GM18867 (cell line): Measurements from ENCODE around the gene MYO7A.

Experiments used
- ATAC-seq: cut with Tn5 transposase; IDR thresholded peaks from one replicate; pipeline ENCODE4 v1.9.1; 2021; ENCODE audit warnings: mild to moderate bottlenecking, moderate library complexity; ENCODE audit not compliant: unreplicated experiment

The MYO7A gene

GRCh38 chr11:77211594-77212251, 83.7 kb downstream of the MYO7A start:
- no peak for ATAC-seq

DNA sequence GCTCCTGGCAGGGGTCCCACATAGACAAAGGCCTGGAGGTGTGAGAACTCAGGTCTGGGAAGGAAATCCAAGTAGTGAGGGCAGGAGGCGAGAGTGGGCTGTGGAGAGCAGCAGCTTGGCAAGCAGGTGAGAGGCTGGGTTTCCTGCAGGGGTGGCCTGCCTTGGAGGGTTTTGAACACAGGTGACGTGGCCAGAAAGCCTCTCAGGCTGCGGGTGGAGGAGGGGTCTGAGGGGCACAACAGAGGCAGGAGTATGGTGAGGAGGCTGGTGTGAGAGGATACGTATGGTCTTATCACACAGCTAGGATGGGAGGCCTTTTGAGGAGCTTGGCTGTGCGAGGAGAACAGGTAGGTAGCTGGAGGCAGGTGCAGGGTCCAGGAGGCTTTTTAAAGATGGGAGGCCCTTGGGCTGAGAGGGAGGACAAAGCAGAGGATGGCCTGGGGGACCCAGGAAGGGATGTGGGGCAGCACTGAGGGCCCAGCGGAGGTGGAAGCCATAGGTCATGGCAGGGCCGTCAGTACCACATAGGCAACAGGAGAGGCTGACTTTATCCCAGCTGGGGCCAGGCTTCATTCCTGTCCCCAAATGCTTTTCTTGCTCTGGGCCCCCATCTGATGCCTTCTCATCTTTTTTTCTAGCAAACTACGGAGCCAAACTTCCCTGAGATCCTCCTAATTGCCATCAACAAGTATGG, 84.4 kb downstream of the MYO7A start:
- no peak for ATAC-seq

DNA sequence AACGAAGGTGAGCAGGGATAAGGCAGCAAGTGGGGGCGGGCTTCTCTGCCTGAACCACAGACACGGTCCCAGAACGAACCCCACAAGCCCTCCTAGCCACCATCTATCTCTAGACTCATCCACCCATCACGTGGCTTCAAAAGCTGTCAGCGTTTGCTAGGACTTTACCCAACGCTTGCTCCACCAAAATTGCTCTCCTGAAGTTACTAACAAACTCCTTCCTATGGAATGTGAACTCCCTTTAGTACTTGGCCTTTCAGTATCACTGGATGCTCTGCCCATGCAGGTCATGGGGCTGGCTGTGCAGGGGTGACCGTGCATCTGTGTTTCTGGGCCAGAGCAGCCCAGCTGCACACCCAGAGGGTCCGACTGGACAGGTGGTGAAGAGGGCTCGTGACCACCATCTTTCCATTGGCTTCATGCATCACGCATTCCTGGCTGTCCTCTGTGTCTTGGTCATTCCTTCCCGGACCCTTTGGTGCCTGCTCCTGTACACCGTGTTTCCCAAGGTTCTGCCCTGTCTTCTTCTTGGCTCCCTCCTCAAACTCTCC, 85.1 kb downstream of the MYO7A start:
- no peak for ATAC-seq

DNA sequence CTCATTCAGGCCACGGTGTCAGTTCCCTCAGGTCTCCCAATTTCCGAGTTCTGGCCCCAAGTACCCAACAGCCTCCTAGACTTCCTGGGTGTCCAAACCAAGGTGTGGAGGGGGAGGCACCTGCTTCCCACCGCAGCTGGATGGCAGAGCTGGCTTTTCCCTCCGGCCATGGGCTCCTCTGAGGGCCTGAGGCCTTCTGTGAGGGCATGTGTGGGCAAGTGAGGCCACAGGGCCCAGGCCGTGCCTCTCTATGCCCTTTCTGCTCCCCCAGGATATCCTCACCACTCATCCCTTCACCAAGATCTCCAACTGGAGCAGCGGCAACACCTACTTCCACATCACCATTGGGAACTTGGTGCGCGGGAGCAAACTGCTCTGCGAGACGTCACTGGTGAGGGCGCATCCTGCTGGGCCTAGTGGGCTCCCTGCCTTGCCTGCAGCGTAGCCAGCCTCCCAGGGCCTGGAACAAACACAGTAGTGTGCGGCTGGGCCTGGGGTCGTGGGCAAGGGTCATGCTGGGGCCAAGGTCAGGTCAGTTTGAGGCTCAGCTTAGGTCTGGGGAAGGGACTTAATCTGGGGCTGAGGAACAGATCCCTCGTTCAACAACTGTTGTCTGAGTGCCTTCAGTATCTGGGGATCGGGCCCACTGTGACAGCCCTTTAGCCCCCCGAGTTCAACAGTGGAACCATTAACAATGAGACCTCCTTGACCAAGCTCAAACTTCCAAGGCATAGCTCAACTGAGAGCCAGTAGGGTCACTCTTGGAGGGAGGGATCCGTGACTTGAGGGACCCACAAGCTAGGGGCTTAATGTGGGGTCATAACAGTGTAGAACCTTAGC, 85.8 kb downstream of the MYO7A start:
- ATAC-seq: no peak

- ATAC-seq: no peak
These were observed 86.5 kb downstream of the MYO7A start for GRCh38 chr11:77214557-77214956.

GRCh38 chr11:77215106-77215505, 87.1 kb downstream of the MYO7A start:
- no peak for ATAC-seq

DNA sequence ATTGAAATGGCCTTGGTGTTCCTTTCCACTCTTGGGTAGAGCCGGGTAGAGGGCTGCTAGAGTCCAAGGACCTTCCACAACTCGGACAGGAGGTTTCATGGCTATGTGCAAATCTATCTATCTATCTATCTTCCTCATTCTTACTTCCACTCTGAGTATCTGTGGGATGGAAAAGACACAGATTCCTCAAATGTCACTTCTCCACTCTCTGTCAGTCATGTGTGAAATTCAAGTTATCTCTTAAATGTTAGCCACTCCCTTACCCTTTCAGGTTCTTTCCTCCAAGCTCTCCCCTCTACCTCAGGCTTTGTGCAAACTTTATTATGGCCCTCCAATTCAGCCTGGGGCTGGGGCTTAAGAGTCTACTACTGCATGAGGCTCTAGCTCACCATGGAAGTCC, 89.1 kb downstream of the MYO7A start:
- no peak for ATAC-seq

DNA sequence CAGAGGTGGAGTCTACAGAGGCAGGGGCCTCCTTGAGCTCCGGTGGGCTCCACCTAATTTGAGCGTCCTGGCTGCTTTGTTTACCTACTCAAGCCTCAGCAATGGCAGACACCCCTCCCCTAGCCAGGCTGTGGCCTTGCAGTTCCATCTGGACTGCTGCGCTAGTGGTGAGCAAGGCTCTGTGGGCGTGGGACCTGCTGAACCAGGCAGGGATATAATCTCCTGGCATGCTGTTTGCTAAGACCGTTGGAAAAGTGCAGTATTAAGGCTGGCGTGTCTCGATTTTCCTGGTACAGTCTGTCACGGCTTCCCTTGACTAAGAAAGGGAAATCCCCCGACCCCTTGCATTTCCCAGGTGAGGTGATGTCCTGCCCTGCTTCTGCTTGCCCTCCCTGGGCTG, 95.8 kb downstream of the MYO7A start:
- no peak for ATAC-seq

GRCh38 chr11:77230878-77231605, 103.0 kb downstream of the MYO7A start:
- no peak for ATAC-seq

- ATAC-seq: no peak
These were observed 103.8 kb downstream of the MYO7A start for GRCh38 chr11:77231800-77232199.

DNA sequence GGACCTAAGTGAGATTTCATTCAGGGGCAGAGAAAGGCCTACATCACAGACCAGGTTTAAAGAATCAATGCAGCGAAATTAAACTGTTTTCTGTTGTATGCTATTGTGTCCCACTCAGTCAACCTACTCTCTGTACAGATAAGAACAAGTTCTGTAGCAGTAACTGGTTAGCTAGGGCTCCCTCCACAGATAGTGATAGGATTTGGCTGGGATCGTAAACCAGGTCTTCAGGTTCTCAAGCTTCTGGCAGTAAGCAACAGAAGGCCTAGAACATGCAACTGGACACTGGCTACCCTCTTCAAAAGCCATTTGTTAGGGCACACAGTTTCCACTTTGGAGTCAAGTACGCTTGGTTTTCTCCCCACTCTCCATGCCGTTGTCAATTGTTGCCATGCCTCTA, 104.2 kb downstream of the MYO7A start:
- ATAC-seq: no peak

DNA sequence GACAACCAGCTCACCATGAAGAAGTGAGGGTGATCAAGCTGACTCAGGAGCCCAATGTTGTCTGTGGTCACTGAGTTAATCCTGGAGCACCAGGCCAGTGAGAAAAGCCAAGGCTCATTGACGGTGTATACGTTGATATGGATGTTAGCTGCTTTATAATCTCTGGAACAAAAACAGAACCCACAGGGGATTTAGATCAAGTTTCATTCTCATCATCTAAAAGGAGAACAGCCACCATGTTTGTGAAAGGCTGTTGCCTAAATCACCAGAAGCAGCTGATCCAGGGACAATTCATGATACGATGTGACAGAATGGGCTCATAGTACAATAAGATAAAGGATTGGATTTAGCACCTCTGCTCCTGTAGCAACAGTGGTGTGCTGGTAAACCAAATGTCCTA, 105.0 kb downstream of the MYO7A start:
- no peak for ATAC-seq

- ATAC-seq: no peak
These were observed 108.9 kb downstream of the MYO7A start for GRCh38 chr11:77236901-77237300.

DNA sequence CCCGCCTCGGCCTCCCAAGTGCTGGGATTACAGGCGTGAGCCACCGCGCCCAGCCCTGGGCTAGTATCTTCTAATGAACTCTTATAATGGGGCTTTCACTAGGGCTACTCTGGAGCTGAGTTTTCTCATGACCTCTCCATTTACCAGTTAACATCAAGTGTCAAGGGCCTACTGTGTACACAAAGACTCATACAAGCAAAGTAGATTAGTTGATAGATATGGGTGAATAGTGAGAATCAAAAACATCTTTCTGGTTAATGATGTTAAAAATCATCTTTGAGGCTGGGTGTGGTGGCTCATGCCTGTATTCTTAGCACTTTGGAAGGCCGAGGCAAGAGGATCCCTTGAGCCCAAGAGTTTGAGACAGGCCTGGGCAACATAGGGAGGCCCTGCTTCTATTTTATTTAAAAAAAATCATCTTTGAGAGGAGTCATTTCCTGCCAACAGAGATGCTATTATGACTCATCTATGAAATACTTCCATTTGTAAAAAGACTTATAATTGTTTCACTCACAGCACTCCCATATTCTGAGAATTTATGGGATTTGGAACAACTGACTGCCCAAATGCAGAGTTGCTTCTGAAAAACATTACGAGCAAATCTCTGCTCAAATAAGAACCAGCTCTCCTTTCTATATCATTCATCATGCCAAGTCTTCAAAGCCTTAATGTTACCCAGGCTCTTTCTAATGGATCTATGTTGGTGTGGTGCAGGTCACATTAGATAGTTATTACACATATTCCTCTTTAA, 116.4 kb downstream of the MYO7A start:
- ATAC-seq: no peak

DNA sequence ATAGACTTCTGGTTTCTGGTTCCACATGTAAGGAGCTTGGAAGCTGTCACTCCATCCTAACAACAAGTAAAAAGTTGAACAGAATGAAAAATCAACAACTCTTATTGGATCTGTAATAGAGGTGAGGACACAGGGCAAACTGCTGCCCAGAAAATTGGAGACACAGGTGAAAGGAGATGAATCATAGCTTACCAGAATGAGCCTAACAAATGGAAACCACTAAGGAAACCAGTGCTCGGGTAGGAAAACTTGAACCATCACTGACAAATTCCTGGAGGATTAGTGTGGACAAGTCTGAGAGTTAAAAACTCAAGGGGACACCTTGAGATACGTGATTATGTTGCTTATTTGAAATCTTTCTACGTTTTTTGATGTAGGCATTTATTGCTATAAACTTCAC, 121.4 kb downstream of the MYO7A start:
- ATAC-seq: no peak

DNA sequence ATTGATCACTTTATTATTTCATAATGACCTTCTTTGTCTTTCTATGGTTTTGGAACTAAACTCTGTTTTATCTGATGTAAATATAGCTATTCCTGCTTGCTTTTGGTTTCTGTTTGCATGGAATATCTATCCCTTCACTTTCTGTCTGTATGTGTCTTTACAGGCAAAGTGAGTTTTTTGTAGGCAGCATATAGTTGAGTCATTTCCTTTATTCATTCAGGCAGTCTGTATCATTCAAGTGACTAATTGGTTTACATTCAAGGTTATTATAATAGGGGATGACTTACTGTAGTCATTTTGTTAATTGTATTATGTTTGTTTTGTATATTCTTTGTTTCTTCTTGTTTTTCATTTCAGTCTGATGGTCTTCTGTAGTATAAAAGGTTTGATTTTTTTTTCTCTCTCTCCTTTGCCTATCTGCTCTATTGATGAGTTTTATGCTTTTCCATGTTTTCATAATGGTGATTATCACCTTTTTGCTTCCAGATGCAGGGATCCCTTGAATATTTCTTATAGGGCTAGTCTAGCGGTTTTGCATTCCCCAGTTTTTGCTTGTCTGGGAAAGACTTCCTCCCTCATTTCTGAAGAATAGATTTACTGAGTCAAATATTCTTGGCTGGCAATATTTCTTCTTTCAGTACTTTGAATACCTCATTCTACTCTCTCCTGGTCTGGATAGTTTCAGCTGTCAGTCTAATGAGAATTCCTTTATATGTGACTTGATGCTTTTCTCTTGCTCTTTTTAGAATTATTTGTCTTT, 123.0 kb downstream of the MYO7A start:
- ATAC-seq: no peak

- no peak for ATAC-seq
These were observed 124.7 kb downstream of the MYO7A start for GRCh38 chr11:77252555-77253270.

GRCh38 chr11:77253690-77254089, 125.6 kb downstream of the MYO7A start:
- no peak for ATAC-seq

DNA sequence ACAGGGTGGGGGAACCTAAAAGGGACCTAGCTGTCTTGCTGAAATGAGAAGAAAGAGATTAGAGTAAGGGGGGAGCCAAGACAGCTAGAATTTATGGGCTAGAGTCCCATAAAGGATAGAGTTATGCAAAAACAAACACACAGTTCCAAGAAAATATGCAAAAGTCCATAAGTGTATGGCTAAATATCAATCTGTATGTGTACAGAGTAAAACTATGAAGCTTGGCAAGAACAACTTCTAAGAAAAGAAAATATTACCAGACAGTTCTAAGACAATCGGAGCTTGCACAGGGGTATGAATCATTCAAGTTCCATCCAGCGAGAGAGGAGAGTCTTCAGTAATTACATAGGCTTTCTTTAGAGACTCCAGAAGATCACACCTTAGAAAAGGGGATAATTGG, 131.6 kb downstream of the MYO7A start:
- ATAC-seq: no peak
